Stimulated activated CD8-positive, alpha-beta memory T cell treated with anti-CD3 and anti-CD28 coated beads, Interleukin-15, amount 100 ng/mL, for 48 hours (primary cell): Measurements from ENCODE around the gene EPSTI1.
"Not testable (repeated sequence)": the region's sequence is repeated elsewhere in the genome, so short reads cannot be mapped to it uniquely, and the experiment has no call there.

Experiments used
- DNase-seq, 2 donors: peaks; one replicate each; pipeline ENCODE4 v3.0.0-alpha.2; 2020; ENCODE audit warnings: low read depth in 2 of 2

EPSTI1 gene

GRCh38 chr13:42894765-42895243, 97.2 kb downstream of the EPSTI1 start:
- DNase-seq: no peak

GRCh38 chr13:42893214-42893671, 98.8 kb downstream of the EPSTI1 start:
- no peak for DNase-seq

- DNase-seq: no peak
These were observed 99.3 kb downstream of the EPSTI1 start for GRCh38 chr13:42892760-42893159.

- no peak for DNase-seq
These were observed 100.5 kb downstream of the EPSTI1 start for GRCh38 chr13:42891591-42891990.

GRCh38 chr13:42885325-42885724, 106.7 kb downstream of the EPSTI1 start:
- DNase-seq: no peak

- DNase-seq: no peak
These were observed 108.1 kb downstream of the EPSTI1 start for GRCh38 chr13:42883771-42884467.

- no peak for DNase-seq
These were observed 108.9 kb downstream of the EPSTI1 start for GRCh38 chr13:42883142-42883541.

GRCh38 chr13:42880056-42880605, 111.9 kb downstream of the EPSTI1 start:
- DNase-seq: no peak

GRCh38 chr13:42878721-42879120, 113.3 kb downstream of the EPSTI1 start:
- DNase-seq: no peak

- DNase-seq: no peak
These were observed 115.0 kb downstream of the EPSTI1 start for GRCh38 chr13:42876887-42877545.

GRCh38 chr13:42876270-42876714, 115.7 kb downstream of the EPSTI1 start:
- DNase-seq: no peak

GRCh38 chr13:42875475-42876269, 116.4 kb downstream of the EPSTI1 start:
- DNase-seq: no peak

- DNase-seq: no peak
These were observed 117.8 kb downstream of the EPSTI1 start for GRCh38 chr13:42874221-42874620.

- DNase-seq: no peak
These were observed 119.0 kb downstream of the EPSTI1 start for GRCh38 chr13:42873081-42873480.

GRCh38 chr13:42867232-42867631, 124.8 kb downstream of the EPSTI1 start:
- DNase-seq: no peak

GRCh38 chr13:42865768-42866102, 126.3 kb downstream of the EPSTI1 start:
- no peak for DNase-seq

GRCh38 chr13:42864952-42865767, 126.9 kb downstream of the EPSTI1 start:
- no peak for DNase-seq

GRCh38 chr13:42862370-42862769, 129.7 kb downstream of the EPSTI1 start:
- not testable (repeated sequence) for DNase-seq

GRCh38 chr13:42860485-42860884, 131.6 kb downstream of the EPSTI1 start:
- DNase-seq: no peak

- no peak for DNase-seq
These were observed 132.3 kb downstream of the EPSTI1 start for GRCh38 chr13:42859760-42860159.

GRCh38 chr13:42855410-42855809, 136.6 kb downstream of the EPSTI1 start:
- no peak for DNase-seq
